Measurements from ENCODE around the gene FAM193A.
"Not testable (repeated sequence)": the region's sequence is repeated elsewhere in the genome, so short reads cannot be mapped to it uniquely, and the experiment has no call there.

Gene FAM193A

GRCh38 chr4:2725380-2725779 is 188.9 kb downstream of the FAM193A start:
- no peak overlapping the region for H3K4me3 ChIP-seq (replicated peaks; ENCODE audit: low read depth, low read length)
- DNase-seq (ENCODE audit: low read depth), result no peak
- TF ChIP-seq, protein P1, sequence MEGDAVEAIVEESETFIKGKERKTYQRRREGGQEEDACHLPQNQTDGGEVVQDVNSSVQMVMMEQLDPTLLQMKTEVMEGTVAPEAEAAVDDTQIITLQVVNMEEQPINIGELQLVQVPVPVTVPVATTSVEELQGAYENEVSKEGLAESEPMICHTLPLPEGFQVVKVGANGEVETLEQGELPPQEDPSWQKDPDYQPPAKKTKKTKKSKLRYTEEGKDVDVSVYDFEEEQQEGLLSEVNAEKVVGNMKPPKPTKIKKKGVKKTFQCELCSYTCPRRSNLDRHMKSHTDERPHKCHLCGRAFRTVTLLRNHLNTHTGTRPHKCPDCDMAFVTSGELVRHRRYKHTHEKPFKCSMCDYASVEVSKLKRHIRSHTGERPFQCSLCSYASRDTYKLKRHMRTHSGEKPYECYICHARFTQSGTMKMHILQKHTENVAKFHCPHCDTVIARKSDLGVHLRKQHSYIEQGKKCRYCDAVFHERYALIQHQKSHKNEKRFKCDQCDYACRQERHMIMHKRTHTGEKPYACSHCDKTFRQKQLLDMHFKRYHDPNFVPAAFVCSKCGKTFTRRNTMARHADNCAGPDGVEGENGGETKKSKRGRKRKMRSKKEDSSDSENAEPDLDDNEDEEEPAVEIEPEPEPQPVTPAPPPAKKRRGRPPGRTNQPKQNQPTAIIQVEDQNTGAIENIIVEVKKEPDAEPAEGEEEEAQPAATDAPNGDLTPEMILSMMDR (IDR thresholded peaks at IDR 0.05; ENCODE audit: low read length, missing control alignments), result no peak

- H3K4me3 ChIP-seq (replicated peaks; ENCODE audit: low read depth, low read length), result not testable (repeated sequence)
Observed at GRCh38 chr4:2726881-2727280, 190.4 kb downstream of the FAM193A start.

GRCh38 chr4:2728221-2728620 is 191.8 kb downstream of the FAM193A start:
- TF ChIP-seq, protein P1 (IDR thresholded peaks at IDR 0.05; ENCODE audit: low read length, missing control alignments), result no peak
- no peak for DNase-seq (ENCODE audit: low read depth)
- H3K4me3 ChIP-seq (replicated peaks; ENCODE audit: low read depth, low read length), result no peak overlapping the region

More at GRCh38 chr4:2726881-2727280, 190.4 kb downstream of the FAM193A start:
- not testable (repeated sequence) for DNase-seq (ENCODE audit: low read depth)

- DNase-seq (ENCODE audit: low read depth), result no peak
- TF ChIP-seq, protein P1 (IDR thresholded peaks at IDR 0.05; ENCODE audit: low read length, missing control alignments), result no peak
- no peak overlapping the region for H3K4me3 ChIP-seq (replicated peaks; ENCODE audit: low read depth, low read length)
Observed at GRCh38 chr4:2728806-2729532, 192.5 kb downstream of the FAM193A start.

GRCh38 chr4:2729533-2729875 is 193.1 kb downstream of the FAM193A start:
- H3K4me3 ChIP-seq (replicated peaks; ENCODE audit: low read depth, low read length), result no peak overlapping the region
- TF ChIP-seq, protein P1 (IDR thresholded peaks at IDR 0.05; ENCODE audit: low read length, missing control alignments), result no peak
- DNase-seq (ENCODE audit: low read depth), result no peak

DNA sequence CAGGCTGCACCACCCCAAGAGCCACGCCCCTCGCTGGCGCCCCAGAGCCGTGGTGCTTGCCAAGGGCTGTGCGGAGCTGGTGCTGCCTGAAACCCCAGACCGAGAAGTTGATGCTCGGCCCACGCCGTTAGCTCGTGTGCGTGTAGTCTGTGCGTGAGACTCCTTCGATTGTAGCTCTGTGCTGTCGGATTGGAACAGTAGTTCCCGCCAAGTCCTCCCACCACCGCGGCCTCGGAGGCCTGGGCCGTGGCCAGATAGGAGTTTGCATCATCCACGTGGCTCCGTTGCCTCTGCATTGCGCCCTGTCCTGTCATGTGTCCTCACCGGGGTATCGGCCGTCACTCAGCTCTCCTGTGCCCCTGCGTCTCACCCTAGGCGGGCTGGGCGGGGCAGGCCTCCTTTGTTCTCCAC is 195.5 kb downstream of the FAM193A start:
- H3K4me3 ChIP-seq (replicated peaks; ENCODE audit: low read depth, low read length), result no peak overlapping the region
- TF ChIP-seq, protein P1 (IDR thresholded peaks at IDR 0.05; ENCODE audit: low read length, missing control alignments), result no peak
- no peak for DNase-seq (ENCODE audit: low read depth)

GRCh38 chr4:2732526-2732925 is 196.1 kb downstream of the FAM193A start:
- H3K4me3 ChIP-seq (replicated peaks; ENCODE audit: low read depth, low read length), result no peak overlapping the region
- no peak for DNase-seq (ENCODE audit: low read depth)
- TF ChIP-seq, protein P1 (IDR thresholded peaks at IDR 0.05; ENCODE audit: low read length, missing control alignments), result no peak
